Ovary (tissue), 3 donors: ENCODE data around the gene MLX.

Source experiments
- CTCF ChIP-seq, 3 donors: fragments of 450-650 bp in 2 of 3; fragments of 200-600 bp in 1 of 3; IDR thresholded peaks; one replicate each; pipeline versions ENCODE4 v1.5.1 to v1.8.0; 2016 to 2022; ENCODE audit warnings: antibody characterized with exemption in 3 of 3, mild to moderate bottlenecking in 1 of 3
- POLR2A ChIP-seq: fragments of 450-650 bp; IDR thresholded peaks from one replicate; pipeline ENCODE4 v1.6.1; 2017; ENCODE audit warnings: antibody characterized with exemption, mild to moderate bottlenecking, moderate library complexity
- donor health status: DM: no; HTN: no; CAD: no.

- TF ChIP-seq CTCF (IDR thresholded peaks at IDR 0.05), result no peak
- no peak for TF ChIP-seq POLR2A
Observed at GRCh38 chr17:42562388-42563142, 4.3 kb upstream of the MLX start.
